ENCODE results near the gene KIF18B.

Gene KIF18B

GRCh38 chr17:44979426-44979995 lies 31.9 kb upstream of the KIF18B start:
- H3K27ac Mint-ChIP-seq, result peak overlapping the region; percentile 32 to 64 (median 62)
- H3K27me3 Mint-ChIP-seq (ENCODE audit: low read depth), result peaks cover 21% of the 10 kb centered on the region
- no peak for TF ChIP-seq CTCF (IDR thresholded peaks at IDR 0.05; ENCODE audit: unreplicated experiment in 3 of 3)
- peaks cover 52% of the 10 kb centered on the region for H3K4me1 Mint-ChIP-seq
- peak overlapping the region; percentile 37 to 51 (median 47) for H3K4me3 Mint-ChIP-seq
- H3K36me3 Mint-ChIP-seq (ENCODE audit: low read depth), result no peaks in the 10 kb centered on the region
- no peaks in the 10 kb centered on the region for H3K9me3 Mint-ChIP-seq

GRCh38 chr17:44978807-44979206 lies 31.2 kb upstream of the KIF18B start:
- H3K9me3 Mint-ChIP-seq, result no peaks in the 10 kb centered on the region
- no peak for TF ChIP-seq CTCF (IDR thresholded peaks at IDR 0.05; ENCODE audit: unreplicated experiment in 3 of 3)
- H3K4me1 Mint-ChIP-seq, result peaks cover 52% of the 10 kb centered on the region
- H3K36me3 Mint-ChIP-seq (ENCODE audit: low read depth), result no peaks in the 10 kb centered on the region
- H3K27ac Mint-ChIP-seq, result peak overlapping the region; percentile 32 to 64 (median 62)
- peaks cover 21% of the 10 kb centered on the region for H3K27me3 Mint-ChIP-seq (ENCODE audit: low read depth)
- H3K4me3 Mint-ChIP-seq, result peak overlapping the region in 2 of 3 experiments; percentile 22 to 37

GRCh38 chr17:44977814-44978550 lies 30.4 kb upstream of the KIF18B start:
- peak overlapping the region in 2 of 3 experiments; percentile 29 to 48 for H3K4me3 Mint-ChIP-seq
- H3K27me3 Mint-ChIP-seq (ENCODE audit: low read depth), result peaks cover 23% of the 10 kb centered on the region
- H3K4me1 Mint-ChIP-seq, result peaks cover 52% of the 10 kb centered on the region
- TF ChIP-seq CTCF (IDR thresholded peaks at IDR 0.05; ENCODE audit: unreplicated experiment in 3 of 3), result peak in 1 of 3 experiments; percentile 13
- peak overlapping the region; percentile 71 to 89 (median 81) for H3K27ac Mint-ChIP-seq
- H3K9me3 Mint-ChIP-seq, result no peaks in the 10 kb centered on the region
- no peaks in the 10 kb centered on the region for H3K36me3 Mint-ChIP-seq (ENCODE audit: low read depth)

- Mint-ChIP-seq H3K4me3 (peak overlapping the region in 1 of 3 experiments; percentile 19), H3K36me3 (ENCODE audit: low read depth) (no peaks in the 10 kb centered on the region), H3K4me1 (peaks cover 52% of the 10 kb centered on the region), H3K27ac (peak overlapping the region; percentile 50 to 89 (median 81)), H3K9me3 (no peaks in the 10 kb centered on the region), H3K27me3 (ENCODE audit: low read depth) (peaks cover 31% of the 10 kb centered on the region)
- no peak for TF ChIP-seq CTCF (IDR thresholded peaks at IDR 0.05; ENCODE audit: unreplicated experiment in 3 of 3)
Measured at GRCh38 chr17:44977065-44977464, 29.5 kb upstream of the KIF18B start.

- no peak overlapping the region for H3K4me3 Mint-ChIP-seq
- no peaks in the 10 kb centered on the region for H3K36me3 Mint-ChIP-seq (ENCODE audit: low read depth)
- H3K4me1 Mint-ChIP-seq, result peaks cover 44% of the 10 kb centered on the region
Measured at GRCh38 chr17:44976206-44976605, 28.6 kb upstream of the KIF18B start.

More at GRCh38 chr17:44976206-44976605, 28.6 kb upstream of the KIF18B start:
- Mint-ChIP-seq H3K27ac (no peak overlapping the region), H3K9me3 (no peaks in the 10 kb centered on the region), H3K27me3 (ENCODE audit: low read depth) (peaks cover 38% of the 10 kb centered on the region)
- TF ChIP-seq CTCF (IDR thresholded peaks at IDR 0.05; ENCODE audit: unreplicated experiment in 3 of 3), result no peak
